T-helper 1 cell (primary cell): ENCODE measurements around the gene CHAF1B.

Experiments
- DNase-seq, 5 donors: peaks; one replicate each; pipeline ENCODE4 v3.0.0-alpha.2; 2012 to 2020

CHAF1B gene

DNA sequence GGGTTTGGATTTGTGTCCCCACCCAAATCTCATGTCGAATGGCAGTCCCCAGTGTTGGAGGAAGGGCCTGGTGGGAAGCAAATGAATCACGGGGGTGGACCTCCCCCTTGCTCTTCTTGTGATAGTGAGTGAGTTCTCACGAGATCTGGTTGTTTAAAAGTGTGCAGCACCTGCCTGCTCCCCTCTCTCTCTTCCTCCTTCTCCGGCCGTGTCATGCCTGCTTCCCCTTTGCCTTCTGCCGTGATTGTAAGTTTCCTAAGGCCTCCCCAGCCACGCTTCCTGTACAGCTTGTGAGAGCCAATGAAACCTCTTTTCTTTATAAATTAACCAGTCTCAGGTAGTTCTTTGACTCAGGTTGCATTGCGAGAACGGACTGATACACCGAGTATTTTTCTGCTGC lies 78.8 kb downstream of the CHAF1B start:
- no peak for DNase-seq

GRCh38 chr21:36464590-36464989 lies 79.4 kb downstream of the CHAF1B start:
- no peak for DNase-seq

DNA sequence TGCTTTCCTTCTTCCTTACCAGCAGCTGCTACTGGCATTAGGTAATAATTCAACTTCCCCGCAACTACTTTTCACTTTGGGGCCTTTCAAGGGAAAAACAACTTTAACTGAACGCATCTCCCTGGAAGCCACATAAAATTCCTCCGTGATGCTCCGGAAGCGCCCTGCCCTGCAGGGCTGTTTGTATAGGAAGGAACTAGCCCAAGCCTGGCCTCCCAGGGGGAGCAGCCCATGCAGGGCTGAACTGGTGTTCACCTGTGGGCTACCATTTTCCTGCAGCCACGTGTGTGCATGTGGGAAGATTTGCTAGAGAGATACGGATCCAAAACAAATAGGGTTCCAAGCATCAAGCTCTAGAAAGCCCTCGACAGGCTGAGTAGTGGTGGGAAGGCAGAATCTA lies 80.3 kb downstream of the CHAF1B start:
- DNase-seq = no peak

DNA sequence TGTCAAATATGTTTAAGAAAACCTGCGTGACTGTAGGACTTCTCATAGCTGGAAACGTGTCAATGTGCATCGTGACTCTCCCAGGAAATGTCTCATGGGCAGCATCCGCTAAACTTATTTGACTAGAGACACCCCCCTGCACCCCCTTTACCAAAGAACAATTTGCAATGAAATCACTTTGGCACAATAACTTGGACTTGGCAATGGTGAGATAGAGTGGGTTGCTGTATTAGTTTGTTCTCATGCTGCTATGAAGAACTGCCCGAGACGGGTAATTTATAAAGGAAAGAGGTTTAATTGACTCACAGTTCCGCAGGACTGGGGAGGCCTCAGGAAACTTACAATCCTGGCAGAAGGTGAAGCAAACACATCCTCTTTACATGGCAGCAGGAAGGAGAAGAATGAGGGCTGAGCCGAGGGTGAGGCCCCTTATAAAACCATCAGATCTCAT lies 80.9 kb downstream of the CHAF1B start:
- DNase-seq = no peak
